Inflammatory macrophage (primary cell): Measurements from ENCODE around the gene ARHGAP15.
A peak's percentile ranks its signal among the peaks of the same experiment; 100 is the strongest.

Experiments
- DNase-seq, 2 donors: peaks; one replicate each; pipeline ENCODE4 v3.0.0-alpha.2; 2020 to 2022

ARHGAP15 gene

DNA sequence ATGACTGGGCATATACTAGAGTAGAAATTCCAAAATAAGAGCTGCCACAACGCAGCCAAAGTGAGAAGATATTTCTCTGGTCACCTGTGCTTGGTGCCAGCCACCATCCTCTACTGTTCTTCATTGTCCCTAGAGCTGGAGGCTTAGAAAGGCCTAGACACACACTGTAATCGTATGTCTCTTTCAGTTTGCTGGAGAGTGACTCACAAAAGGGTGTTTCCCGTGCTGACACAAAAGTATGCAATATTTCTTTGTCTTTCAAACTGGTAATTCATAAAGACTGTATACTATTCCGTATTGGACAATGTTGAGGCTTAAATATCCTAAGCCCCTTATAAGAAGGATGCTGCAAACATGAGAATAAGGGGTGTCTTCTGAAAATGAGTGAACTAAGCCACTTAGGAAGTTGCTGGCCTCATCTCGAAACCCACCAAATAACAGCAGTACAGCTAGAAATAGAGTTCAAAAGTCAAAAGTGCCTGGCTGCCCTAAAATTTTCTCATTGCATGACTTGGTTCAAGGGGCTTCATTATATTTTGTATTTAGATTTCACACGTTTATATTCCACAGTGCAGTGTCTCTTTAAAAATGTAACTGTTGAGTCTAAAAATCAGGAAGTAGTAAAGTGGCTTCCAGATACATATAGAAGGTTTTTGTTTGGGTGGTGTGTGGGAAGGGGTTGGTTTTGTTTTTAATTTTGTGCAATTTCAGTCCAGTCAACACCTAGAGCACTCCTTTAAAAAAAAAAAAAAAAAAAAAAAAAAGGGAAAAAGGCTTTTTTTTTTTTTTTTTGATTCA is 601.1 kb downstream of the ARHGAP15 start:
- peak; percentile 65 for DNase-seq

DNA sequence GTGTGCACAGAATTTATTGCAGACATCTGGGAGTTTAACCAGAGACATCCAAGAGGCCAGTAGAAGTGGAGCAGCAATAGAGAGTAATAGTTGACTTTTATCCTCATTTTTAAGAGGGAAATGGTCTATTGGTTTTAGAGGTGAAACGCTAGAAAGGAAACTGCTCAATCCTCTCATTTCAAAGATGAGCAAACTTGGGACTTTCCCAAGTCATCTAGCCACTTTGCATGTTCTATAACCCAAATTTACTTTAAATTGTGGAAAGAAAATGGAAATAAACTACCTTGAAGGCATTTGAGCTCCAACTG is 601.7 kb downstream of the ARHGAP15 start:
- DNase-seq, result no peak

DNA sequence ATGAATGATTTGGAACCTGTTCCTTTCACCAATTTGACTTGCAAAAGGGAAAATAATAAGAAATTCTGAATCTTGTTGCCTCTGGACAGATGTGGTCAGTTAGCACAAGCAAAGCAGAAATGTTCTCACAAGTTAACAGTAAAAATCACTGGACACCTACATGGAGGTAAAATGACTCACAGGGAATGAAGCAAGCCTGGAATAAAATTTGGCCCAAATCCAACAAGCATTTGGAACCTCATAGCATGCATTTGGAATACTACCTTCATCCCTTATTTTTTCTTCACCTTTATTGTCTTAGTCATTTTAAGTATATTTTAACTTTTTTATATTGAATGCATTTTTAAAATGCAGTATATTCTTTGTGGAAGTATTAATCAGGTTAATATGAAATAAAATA is 602.9 kb downstream of the ARHGAP15 start:
- no peak for DNase-seq

DNA sequence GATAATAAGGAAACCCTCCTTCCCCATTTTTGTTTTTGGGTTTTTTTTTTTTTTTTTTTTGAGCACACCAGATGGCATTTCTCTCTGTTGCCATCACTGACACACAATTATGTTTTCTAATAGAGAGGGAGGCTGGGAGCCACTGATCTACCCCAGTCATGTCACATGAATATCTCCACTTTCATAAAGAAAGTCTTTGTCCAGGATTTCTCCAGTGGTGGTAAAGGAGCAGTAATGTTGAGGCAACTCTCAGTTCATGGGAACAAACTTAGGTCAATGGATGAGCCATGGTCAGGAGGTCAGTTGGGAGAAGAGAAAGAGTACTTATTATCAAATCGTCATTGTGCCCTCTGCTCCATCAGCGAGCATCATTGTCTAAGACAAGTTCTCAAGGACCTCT is 603.7 kb downstream of the ARHGAP15 start:
- peak in 1 of 2 donors; percentile 2 for DNase-seq

DNA sequence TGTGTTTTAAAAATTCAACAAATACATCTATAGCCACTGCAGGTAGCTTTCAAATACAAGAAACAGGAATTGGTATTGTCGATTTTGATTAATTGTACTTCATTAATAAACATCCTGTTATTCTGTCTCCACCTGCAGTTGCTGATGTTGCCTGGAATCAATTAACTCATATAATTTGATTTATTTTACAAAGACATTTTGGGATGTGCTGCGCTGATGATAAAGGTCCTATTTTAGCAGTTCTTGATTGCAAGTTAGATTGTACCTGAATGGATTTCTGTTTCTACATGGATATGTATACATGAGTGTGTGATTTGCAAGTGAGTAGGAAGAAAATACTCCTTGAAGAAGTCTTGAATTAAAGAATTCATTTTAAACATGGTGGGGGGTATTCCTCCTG is 605.3 kb downstream of the ARHGAP15 start:
- no peak for DNase-seq

DNA sequence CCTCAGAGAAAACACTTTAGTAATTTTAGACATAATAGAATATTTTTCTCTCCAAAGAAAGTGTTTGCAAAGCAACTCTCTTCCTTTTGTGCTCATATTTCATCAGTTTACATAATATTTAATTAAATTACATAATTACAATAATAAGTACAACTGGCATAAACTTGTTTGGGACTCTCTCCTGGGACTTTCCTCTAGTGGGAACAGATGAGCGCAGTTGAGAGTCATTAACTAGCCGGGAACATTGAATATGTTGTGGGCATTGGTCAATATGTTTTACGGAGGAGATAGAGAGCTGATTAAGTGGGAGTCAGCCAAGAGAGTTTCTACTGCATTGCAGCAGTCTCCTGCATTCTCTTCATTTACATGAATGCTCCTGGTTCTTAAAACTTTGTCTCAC is 607.7 kb downstream of the ARHGAP15 start:
- DNase-seq, result no peak

DNA sequence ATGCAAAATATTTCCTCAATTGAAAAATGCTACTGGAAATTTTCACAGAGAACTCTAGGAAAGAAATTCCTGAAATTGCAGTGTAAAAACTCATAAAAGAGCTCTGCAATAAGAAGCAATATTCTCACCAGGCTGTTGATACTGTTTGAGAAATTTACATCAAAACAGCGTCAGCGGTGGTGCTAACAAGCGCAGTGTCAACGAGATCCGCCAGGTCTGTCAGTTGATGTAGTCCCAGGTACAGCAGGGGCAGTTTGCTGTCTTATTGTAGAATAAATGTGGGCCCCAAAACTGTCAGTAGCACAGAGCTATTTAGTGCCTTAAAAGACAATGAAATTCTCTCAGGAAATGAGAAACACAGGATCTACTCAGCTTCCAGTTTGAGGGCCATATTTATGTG is 611.2 kb downstream of the ARHGAP15 start:
- no peak for DNase-seq

DNA sequence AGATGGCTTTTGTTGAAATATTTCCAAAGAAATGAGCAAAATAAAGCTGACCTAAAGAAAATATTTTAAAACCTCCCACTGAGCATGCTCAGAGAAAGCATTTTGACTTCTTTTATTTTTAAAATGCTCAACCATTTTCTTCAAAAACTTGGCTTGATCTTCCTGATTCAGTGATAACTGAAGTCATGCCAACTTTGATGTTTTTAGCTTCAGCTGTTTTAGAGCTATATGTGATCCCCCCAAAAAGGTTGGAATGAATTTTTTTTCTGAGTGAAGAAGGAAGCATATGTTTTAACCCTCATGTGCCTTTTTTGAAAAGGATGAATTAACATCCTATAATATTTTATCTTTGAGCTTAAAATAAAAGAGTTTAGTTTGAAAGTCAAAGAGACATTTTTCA is 612.0 kb downstream of the ARHGAP15 start:
- DNase-seq, result no peak

DNA sequence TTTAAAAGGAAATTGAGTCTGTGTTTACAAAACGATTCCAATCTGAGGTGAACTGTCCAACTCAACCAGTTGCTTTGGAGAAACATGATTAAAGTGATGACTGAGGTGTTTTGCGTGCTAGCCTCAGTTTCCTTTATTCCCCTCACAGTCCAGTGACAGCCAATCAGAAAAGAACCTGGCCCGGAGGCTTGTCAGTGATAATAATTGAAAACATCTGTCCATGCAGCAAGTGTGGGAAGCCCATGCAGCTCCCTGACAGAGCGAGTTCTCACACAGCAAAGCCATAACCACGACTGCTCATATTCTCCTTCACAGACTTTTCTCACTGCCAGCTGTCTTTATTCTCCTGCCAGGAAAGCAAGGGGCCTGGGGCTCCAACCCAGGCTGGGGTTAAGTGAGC is 613.4 kb downstream of the ARHGAP15 start:
- DNase-seq, result no peak

DNA sequence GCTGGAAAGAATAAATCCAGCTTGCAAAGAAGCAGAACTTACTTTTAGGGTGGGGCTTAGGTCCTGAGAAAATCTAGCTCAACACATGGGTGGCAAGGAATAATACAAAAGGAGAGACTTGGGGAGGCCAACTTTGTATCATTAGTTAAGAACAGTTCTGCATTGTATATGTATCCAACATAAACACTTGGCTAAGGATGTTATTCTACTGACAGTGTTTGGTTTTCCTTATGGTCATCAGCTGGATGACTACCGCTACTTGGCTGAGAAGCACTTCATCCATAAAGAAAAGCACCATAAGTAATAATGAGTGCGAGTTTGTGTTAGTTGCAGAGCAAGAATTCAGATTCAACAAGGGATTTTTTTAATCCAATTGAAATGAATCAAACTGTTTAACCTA is 614.9 kb downstream of the ARHGAP15 start:
- no peak for DNase-seq

DNA sequence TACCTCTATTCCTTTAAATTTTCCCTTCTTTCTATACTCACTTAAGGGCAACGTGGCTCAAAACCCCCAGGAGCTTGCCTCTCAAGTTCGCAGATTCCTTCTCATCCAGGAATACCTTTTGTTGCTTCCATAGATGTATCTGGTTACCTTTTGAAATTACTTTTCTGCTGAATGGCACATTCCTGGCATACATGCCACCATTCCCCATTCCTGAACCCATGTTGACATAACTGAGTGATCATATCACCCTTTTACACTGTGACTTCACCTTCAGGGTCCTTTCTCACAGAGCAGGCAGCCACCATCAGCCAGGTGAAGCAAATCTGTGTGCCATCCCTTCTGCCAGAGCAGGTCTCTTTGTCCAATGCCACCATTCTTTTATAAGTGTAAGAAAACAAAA is 615.8 kb downstream of the ARHGAP15 start:
- no peak for DNase-seq

DNA sequence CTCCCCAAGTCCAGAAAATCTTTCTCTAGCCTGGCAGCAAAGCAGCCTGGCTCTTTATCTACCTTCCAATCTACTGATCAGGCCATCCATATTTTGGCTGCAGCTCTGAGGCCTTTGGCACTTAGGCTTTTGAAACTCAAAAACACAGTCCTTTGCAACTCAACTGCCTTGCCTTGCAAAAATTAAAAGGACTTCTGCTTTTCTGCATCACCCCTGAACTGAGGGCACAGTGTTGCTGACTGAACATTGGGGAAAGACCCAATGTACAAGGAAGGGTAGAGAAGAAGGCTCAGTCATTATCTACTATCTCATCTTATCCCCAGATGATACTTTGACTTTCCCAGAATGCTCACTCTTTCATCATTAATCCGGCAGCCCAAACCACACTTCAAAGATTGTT is 625.5 kb downstream of the ARHGAP15 start:
- DNase-seq, result no peak

DNA sequence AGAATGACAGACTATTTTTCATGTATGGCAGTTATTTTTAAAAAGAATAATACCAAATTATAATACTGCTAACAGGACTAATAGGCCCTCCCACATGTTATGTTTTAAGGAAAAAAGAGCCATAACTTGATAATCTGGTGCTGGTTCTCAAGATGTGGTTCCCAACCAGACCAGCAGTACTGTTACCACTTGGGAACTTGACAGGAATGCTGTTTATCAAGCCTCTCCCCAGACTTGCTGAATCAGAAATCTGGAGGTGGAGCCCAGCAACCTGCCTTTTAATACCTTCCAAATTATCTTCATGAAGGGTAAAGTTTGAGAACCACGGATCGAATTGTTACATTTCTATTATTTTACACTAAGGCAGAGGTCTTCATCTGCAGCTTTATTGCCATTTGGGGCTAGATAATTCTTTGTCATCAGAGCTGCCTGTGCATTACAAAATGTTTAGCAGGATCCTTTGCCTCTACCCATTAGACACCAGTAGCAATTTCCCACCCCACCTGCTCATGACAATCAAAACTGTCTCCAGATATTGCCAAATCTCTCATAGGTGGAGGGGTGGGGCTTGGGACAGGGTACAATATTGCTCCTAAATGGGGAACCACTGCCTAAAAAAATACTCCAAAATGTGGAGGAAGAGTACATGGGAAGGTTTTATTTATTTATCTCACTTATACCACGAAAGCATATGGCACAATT is 629.6 kb downstream of the ARHGAP15 start:
- DNase-seq, result no peak

DNA sequence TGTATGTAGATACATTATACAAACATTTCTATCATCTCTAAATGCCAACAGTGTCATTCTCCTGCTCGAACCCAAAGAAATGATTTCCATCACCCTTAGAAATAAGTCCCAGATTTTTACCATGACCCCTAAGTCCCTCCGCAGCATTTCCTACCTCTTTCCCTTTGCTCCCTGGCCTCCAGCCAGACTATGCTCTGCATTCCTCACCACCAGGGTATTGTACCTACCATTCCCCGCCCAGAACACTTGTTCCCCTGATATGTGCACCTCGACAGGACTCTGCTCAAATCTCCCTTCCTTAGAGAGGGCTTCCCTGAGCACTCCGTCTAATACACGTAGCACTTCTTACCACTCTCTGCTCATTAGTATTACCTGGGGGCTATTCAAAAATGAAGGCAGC is 630.2 kb downstream of the ARHGAP15 start:
- DNase-seq, result no peak

DNA sequence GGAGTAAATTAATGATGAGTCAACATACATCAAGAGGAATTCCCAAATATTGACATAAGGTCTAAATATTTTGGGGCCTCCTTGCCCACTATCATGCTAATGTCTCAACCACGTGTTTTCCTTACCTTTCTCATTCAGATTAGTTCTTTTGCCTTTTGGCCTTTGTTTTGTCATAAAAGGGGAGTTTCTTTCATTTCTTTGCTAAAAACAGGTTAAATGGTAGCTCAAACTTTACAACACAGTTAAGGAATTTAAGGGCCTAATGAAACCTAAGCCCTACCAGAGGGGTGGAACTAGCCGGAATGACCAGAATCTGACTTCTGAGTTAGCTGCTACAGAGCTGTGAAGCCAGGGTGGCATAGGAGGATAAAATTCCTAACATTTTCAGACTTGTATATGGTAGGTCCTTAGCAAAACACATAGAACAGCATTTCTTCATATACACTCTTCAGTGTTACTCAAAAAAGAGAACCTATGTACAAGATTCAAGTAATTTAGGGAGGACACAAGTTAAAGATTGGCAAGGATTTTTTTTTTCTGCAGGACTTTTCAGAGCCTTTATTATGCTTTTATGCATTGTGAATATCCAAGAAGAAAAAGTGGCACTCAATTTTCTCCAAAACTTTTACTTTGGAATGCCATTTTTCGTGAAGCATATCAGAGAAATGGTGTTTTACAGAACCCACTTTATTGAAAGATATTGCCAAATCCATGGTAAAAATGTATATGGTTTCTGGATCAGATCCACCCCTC is 633.1 kb downstream of the ARHGAP15 start:
- no peak for DNase-seq

DNA sequence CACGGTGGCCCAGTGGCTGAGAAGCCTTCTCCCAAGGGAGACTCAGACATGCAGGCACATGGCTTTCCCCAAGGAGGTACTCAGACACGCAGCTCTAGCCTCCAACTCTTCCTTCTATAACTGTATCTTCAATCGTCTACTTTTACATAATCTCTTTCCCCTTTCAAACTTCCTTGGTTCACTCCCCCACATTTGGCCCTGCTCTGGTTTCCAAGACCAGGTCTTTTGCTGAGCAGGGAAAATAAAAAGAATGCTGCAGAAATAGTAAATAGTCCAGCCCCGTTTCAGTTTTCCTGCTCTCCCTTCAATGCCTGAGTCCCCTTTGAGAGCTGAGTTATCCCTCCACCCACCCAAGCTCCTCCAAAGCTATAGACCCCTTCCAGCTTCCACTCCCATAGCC is 635.0 kb downstream of the ARHGAP15 start:
- no peak for DNase-seq

DNA sequence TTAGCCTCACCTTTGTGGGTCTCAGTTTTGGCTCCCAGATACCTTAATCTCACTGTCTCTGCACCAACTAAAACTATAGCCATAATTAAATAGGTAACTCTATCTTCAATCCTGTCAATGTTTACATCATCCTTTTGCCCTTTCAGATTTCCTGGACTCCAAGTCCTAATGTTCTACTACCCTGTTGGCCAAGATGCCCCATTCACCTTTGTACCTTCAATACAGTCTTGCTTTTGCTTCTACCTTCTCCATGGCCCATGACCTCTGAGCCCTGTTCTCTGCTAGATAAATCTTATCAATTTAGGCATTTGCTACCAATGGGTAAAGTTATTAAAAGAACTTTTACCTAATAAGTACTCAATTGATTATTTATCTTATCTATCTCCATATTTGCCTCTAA is 635.5 kb downstream of the ARHGAP15 start:
- DNase-seq, result no peak

DNA sequence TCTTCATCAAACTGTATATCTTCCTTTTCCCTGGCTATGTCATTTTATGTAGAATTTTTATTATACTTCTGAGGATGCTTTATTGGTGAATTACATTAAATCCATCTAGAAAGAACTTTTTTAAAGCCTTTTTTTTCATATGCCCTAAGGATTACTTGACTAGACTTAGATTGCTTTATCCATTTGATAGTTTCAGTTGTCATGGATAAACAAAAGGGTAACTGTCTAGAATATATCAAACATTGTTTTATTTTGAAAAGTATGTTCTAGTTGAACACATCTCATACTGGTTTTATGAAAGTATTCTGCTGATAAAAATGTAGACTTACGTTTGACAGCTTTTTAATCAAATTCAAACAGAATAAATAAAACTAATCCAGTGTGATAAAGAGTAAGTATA is 639.8 kb downstream of the ARHGAP15 start:
- DNase-seq, result no peak

DNA sequence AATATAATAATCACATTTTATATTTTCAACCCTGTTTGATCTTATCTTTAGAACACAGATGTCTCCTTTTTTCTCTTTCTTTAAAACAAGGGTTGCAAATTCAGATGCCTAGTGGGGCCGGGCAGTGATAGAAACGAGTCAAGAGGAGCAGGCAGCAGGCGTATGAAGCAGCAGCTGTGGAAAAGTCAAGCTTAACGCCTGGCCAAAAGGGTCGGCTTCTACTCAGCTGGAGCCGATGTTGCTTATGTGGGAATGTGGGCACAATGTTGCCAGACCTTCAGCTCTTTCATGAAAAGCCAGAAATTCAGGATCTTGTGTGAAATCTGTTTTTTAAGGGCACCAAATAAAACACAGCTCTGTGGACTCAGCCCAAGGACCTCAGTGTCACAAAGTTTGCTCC is 642.7 kb downstream of the ARHGAP15 start:
- DNase-seq, result no peak

DNA sequence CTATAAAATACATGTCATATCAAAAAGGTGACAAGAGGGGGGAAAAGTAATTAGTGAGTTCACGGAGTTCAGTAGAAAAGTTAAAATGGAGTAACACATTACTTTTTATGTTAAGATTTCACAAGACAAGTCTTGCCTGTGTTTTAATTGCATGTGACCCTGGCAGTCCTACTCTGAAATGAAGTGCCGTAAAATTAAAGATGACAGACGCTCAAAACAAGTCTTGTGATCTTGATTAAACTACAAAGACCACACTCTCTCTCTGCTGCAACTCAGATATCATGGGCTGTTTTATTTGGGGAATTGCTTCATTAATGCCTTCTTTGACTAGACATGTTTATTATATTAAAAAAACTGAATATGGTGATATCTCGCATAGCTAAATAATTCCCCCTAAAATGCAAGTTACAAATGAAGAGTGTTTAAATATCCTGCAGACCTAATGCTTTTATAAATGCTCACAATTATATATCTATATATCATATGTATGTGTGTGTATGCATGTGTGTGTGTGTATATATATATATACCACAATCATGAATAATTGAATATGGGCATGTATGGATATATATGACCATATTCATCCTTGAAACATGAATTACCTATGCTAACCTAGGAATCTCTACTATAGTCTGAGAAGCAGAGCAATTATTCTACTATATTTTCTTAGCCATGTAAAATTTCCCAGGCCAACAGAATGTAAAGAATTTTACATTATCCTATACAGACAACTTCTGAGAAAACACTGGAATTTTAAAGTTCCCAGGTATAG is 647.5 kb downstream of the ARHGAP15 start:
- no peak for DNase-seq

DNA sequence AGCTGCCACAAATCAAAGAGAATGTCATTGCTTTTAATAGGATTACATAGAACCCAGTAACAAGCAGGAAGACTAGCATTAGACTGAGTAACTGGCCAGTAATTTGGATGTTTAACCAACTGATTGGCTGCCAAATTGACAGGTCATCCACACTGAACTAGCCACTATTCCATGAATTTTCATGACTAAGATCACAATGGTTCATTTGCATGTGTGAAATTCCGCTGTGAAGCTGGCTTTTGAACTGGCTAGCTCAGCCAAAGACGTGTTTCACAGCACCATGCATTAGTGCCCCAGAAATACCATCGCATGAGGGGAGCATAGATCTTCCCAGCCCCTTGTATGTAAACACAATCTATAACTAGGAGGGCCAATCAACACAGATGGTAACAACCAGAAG is 649.8 kb downstream of the ARHGAP15 start:
- no peak for DNase-seq

DNA sequence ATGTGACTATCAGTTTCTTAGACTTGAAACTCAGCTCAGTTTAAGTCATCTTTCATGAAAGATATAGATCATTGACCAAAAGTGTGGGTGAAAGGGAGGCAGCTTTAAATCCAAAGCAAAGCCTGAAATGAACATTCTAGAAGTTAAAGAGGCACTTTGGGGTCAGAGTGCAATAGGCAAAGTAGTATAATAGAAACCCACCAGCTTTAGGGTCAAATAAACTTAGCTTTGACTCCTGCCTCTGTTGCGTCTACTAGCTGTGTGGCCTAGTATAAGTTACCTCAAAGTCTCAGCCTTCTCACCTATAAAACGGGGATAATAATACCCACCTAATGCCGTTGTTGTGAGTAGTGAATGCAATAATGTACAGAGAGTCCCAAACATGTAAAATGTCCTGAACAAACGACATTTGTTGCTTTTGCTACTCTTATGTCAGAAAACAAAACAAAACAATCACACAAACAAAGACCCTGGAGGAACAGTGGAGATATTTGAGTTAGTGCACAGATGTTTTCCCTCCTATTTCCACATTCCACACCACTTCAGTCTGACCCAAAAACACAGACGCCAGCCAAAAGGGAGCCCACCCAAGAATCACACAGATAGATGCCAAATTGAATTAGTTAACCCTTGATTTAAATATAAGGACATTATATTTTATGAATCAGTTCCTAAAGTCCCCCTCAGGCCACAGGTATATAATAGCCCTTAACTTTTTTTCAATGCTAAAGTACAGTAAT is 657.0 kb downstream of the ARHGAP15 start:
- DNase-seq, result no peak
